ENCODE data around the gene TRMT112.

DNA sequence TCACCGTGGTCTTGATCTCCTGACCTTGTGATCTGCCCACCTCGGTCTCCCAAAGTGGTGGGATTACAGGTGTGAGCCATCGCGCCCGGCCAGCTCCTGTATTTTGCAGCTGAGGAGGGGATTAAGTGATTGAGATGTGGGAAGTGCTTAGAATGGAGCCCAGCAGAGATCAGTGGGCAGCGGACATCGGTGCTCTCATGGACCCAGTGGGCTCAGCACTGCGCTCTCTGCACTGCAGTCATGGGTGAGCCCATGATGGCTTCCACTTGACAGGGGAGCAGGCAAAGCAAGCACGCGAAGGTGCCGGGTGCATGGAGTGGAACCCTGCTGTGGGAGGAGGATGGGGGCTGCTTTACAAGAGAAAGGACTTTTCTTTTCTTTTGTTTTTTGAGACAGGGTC, 13.5 kb upstream of the TRMT112 start:
- TF ChIP-seq, protein P1, sequence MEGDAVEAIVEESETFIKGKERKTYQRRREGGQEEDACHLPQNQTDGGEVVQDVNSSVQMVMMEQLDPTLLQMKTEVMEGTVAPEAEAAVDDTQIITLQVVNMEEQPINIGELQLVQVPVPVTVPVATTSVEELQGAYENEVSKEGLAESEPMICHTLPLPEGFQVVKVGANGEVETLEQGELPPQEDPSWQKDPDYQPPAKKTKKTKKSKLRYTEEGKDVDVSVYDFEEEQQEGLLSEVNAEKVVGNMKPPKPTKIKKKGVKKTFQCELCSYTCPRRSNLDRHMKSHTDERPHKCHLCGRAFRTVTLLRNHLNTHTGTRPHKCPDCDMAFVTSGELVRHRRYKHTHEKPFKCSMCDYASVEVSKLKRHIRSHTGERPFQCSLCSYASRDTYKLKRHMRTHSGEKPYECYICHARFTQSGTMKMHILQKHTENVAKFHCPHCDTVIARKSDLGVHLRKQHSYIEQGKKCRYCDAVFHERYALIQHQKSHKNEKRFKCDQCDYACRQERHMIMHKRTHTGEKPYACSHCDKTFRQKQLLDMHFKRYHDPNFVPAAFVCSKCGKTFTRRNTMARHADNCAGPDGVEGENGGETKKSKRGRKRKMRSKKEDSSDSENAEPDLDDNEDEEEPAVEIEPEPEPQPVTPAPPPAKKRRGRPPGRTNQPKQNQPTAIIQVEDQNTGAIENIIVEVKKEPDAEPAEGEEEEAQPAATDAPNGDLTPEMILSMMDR (IDR thresholded peaks at IDR 0.05): no peak
- no peak for TF ChIP-seq POLR2A (IDR thresholded peaks at IDR 0.05)

Measured in uterus (tissue), 2 donors.